Neuronal stem cell (in vitro differentiated cells): Measurements from ENCODE around the gene TUBA4B.

Source experiments
- DNase-seq: peaks from one replicate; pipeline ENCODE4 v3.0.0-alpha.2; 2013; ENCODE audit warnings: low spot score
- H2AFZ ChIP-seq: one replicate; pipeline ENCODE4 v1.6.1; 2013; ENCODE audit warnings: mild to moderate bottlenecking, low read length, inconsistent platforms
- H2AK5ac ChIP-seq: 2 replicates; pipeline ENCODE4 v1.6.1; 2013; ENCODE audit warnings: low read depth, mild to moderate bottlenecking, inconsistent platforms, low read length, moderate library complexity, mixed read lengths
- H2BK120ac ChIP-seq: 2 replicates; pipeline ENCODE4 v1.6.1; 2013; ENCODE audit warnings: low read depth, mild to moderate bottlenecking, inconsistent platforms, low read length, moderate library complexity, mixed read lengths
- H2BK12ac ChIP-seq: one replicate; pipeline ENCODE4 v1.6.1; 2013; ENCODE audit warnings: low read length, inconsistent platforms
- H2BK15ac ChIP-seq: 2 replicates; pipeline ENCODE4 v1.6.1; 2013; ENCODE audit warnings: mild to moderate bottlenecking, low read length, inconsistent platforms, mixed read lengths
- H2BK5ac ChIP-seq: one replicate; pipeline ENCODE4 v1.6.1; 2013; ENCODE audit warnings: inconsistent platforms, mild to moderate bottlenecking, low read length, moderate library complexity
- H3K14ac ChIP-seq: one replicate; pipeline ENCODE4 v1.6.1; 2013; ENCODE audit warnings: low read length, inconsistent platforms
- H3K18ac ChIP-seq: 2 replicates; pipeline ENCODE4 v1.6.1; 2013; ENCODE audit warnings: low read length, inconsistent platforms
- H3K23ac ChIP-seq: 2 replicates; pipeline ENCODE4 v1.6.1; 2013; ENCODE audit warnings: low read depth, mild to moderate bottlenecking, mixed read lengths, low read length, inconsistent platforms; ENCODE audit not compliant: poor library complexity
- H3K27ac ChIP-seq: replicated peaks from 3 replicates; pipeline ENCODE4 v1.5.1; 2013; ENCODE audit warnings: low read length, inconsistent platforms
- H3K27me3 ChIP-seq, 3 experiments: 2 replicates each; pipeline ENCODE4 v1.6.1; 2013; ENCODE audit warnings: low read length in 3 of 3, mild to moderate bottlenecking in 2 of 3, inconsistent platforms in 1 of 3, low read depth in 1 of 3, mixed read lengths in 1 of 3, moderate library complexity in 1 of 3; ENCODE audit not compliant: control insufficient read depth in 3 of 3, insufficient read depth in 3 of 3
- H3K36me3 ChIP-seq, 2 donors: replicated peaks in 1 of 2; 2 replicates each; pipeline ENCODE4 v1.6.1; 2013; ENCODE audit warnings: low read length in 2 of 2; ENCODE audit not compliant: control insufficient read depth in 2 of 2, insufficient read depth in 2 of 2
- H3K4ac ChIP-seq: 2 replicates; pipeline ENCODE4 v1.6.1; 2013; ENCODE audit warnings: inconsistent platforms, mild to moderate bottlenecking, low read length, moderate library complexity
- H3K4me1 ChIP-seq, 2 donors: 1 replicate in 1 of 2; 2 replicates in 1 of 2; pipeline ENCODE4 v1.6.1; 2013; ENCODE audit warnings: low read length in 2 of 2, low read depth in 1 of 2; ENCODE audit not compliant: control insufficient read depth in 2 of 2, insufficient read depth in 1 of 2
- H3K4me2 ChIP-seq: one replicate; pipeline ENCODE4 v1.6.1; 2013; ENCODE audit warnings: mild to moderate bottlenecking, low read length, inconsistent platforms; ENCODE audit not compliant: insufficient read depth, poor library complexity, severe bottlenecking
- H3K4me3 ChIP-seq, 2 donors: 2 replicates each; pipeline ENCODE4 v1.5.1; 2013; ENCODE audit warnings: low read length in 2 of 2, mild to moderate bottlenecking in 2 of 2, inconsistent platforms in 1 of 2, moderate library complexity in 1 of 2
- H3K79me1 ChIP-seq: one replicate; pipeline ENCODE4 v1.6.1; 2013; ENCODE audit warnings: low read depth, mild to moderate bottlenecking, inconsistent platforms, low read length, moderate library complexity
- H3K9ac ChIP-seq: one replicate; pipeline ENCODE4 v1.6.1; 2013; ENCODE audit warnings: mild to moderate bottlenecking, low read depth, low read length, inconsistent platforms; ENCODE audit not compliant: poor library complexity
- H3K9me3 ChIP-seq, 2 donors: replicated peaks in 1 of 2; 2 replicates each; pipeline versions ENCODE3 to v1.6.1; 2013; ENCODE audit warnings: low read length in 2 of 2, mild to moderate bottlenecking in 2 of 2, inconsistent platforms in 1 of 2, low read depth in 1 of 2, mixed read lengths in 1 of 2, moderate library complexity in 1 of 2; ENCODE audit not compliant: control insufficient read depth in 2 of 2, insufficient read depth in 1 of 2
- H4K8ac ChIP-seq: one replicate; pipeline ENCODE4 v1.6.1; 2013; ENCODE audit warnings: low read depth, mild to moderate bottlenecking, inconsistent platforms, low read length, moderate library complexity
- H4K91ac ChIP-seq: one replicate; pipeline ENCODE4 v1.6.1; 2013; ENCODE audit warnings: low read length, low read depth, mild to moderate bottlenecking, inconsistent platforms; ENCODE audit not compliant: poor library complexity
- WGBS, 2 donors: extraction: QIAGEN DNeasy Blood & Tissue Kit; methylation state at CpG; one replicate each; pipeline ENCODE4 v1.1.7; 2013; ENCODE audit warnings: missing lambda C conversion rate in 2 of 2, mixed read lengths in 1 of 2; ENCODE audit not compliant: insufficient read length in 2 of 2, insufficient replicate concordance in 1 of 2; ENCODE audit errors: extremely low coverage in 2 of 2; 5-methylcytosine and 5-hydroxymethylcytosine counted together

TUBA4B gene

DNA sequence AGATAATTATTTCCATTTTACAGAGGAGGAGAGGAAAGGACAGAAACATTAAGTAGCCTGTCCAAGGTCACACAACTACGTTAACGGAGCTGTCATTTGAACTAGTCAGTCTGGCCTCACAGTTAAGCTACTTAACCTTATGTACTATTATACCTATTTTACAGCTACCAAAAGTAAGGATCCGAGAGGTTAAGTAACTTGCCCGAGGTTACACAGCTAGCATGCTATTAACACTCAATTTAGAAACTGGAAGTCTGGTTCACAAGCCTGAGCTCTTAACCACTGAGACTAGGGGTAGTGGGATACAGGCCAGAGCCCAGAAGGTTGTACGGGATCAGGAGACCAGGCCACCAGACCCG, 8.3 kb upstream of the TUBA4B start:
- peak overlapping the region; percentile 96 for H3K23ac ChIP-seq
- WGBS, 2 donors: no CpG with 5 or more reads among the region's 6 CpGs
- H3K18ac ChIP-seq: no peak overlapping the region

DNA sequence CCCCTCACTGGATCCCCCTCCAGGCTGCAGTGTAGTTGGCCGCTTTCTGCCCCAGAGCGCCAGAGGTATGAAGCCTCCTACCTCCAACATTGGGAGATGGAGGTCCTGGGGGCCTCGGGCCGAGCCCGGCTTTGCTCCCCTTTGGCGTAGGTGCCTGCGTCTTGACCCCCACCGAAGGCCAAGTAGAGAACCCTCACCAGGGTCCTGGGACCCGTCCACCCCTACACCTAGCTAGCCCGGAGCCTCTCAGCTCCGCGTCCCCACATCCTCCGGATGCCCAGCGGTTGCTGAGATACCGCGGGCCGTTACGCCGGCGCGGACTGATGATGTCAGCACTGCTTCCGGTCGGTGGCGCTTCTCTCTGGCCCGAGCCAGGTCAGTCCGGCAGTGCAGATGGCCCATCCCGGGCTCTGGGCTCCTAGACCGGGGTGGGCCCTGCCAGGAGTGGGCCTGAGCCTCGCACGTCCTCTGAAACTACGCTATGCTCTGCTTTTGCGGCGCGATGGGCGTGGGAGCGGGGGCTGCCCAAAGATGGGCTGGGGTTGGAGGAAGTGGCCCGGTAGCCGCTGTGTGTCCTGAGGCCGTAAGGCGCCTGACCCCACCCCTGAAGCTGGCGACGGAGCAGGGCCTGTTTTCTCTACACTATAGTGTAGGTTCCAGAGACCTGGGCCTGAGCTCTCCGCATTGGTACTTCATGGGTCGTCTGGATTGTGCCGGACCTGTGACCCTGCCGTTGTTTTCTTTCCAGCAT, 7.7 kb upstream of the TUBA4B start, which contains the start of the genes GLB1L and STK16:
GLB1L (minus strand) TSS at position 297 of the 751 bp plus-strand sequence. CDS start 1,871 bp downstream, outside the sequence.
STK16 (plus strand) TSS at position 332 of the 751 bp plus-strand sequence. CDS start 521 bp downstream, outside the sequence.
- no peak within 1 kb of the TSS for H2BK15ac ChIP-seq
- DNase-seq: peak; percentile 94
- peak within 1 kb of the TSS; percentile 68 for H3K4ac ChIP-seq
- no peak within 1 kb of the TSS for H2BK12ac ChIP-seq
- H3K18ac ChIP-seq: peak within 1 kb of the TSS; percentile 98
- peak within 1 kb of the TSS; percentile 96 for H3K23ac ChIP-seq
- peaks cover 6 to 10% of the 10 kb centered on the region in 2 donors for H3K4me1 ChIP-seq
- H3K9me3 ChIP-seq: no peaks in the 10 kb centered on the region
- H3K4me3 ChIP-seq: peak within 1 kb of the TSS; percentile 86 to 89
- no peak within 1 kb of the TSS for H4K91ac ChIP-seq
- H2AK5ac ChIP-seq: peak within 1 kb of the TSS; percentile 28
- H3K36me3 ChIP-seq: peaks cover 10 to 24% of the 10 kb centered on the region in 2 donors
- H2BK5ac ChIP-seq: peak within 1 kb of the TSS; percentile 94
- H2BK120ac ChIP-seq: peak within 1 kb of the TSS; percentile 88
- H4K8ac ChIP-seq: peak within 1 kb of the TSS; percentile 45
- peak within 1 kb of the TSS; percentile 98 for H3K9ac ChIP-seq
- no CpG with 5 or more reads among the region's 46 CpGs for WGBS, 2 donors
- no peaks in the 10 kb centered on the region for H3K27me3 ChIP-seq
- no peak within 1 kb of the TSS for H3K27ac ChIP-seq
- peak within 1 kb of the TSS; percentile 99 for H3K4me2 ChIP-seq
- no peaks in the 10 kb centered on the region for H3K79me1 ChIP-seq
- H2AFZ ChIP-seq: peak within 1 kb of the TSS; percentile 92
- peak within 1 kb of the TSS; percentile 95 for H3K14ac ChIP-seq

More for the DNA sequence above, 8.3 kb upstream of the TUBA4B start:
- Histone ChIP-seq H3K4me1 (peaks cover 6 to 10% of the 10 kb centered on the region in 2 donors), H2AFZ (peak overlapping the region; percentile 92), H3K9me3 (no peaks in the 10 kb centered on the region), H3K4me2 (peak overlapping the region; percentile 99), H2AK5ac (no peak overlapping the region), H3K4ac (no peak overlapping the region), H4K8ac (no peak overlapping the region), H3K9ac (no peak overlapping the region), H2BK12ac (no peak overlapping the region), H3K27me3 (no peaks in the 10 kb centered on the region), H2BK120ac (no peak overlapping the region), H3K79me1 (no peaks in the 10 kb centered on the region), H3K36me3 (peaks cover 13 to 27% of the 10 kb centered on the region in 2 donors), H3K4me3 (peak overlapping the region; percentile 86 to 89), H2BK5ac (no peak overlapping the region), H4K91ac (no peak overlapping the region), H2BK15ac (no peak overlapping the region), H3K14ac (no peak overlapping the region), H3K27ac (no peak overlapping the region)
- DNase-seq: no peak

DNA sequence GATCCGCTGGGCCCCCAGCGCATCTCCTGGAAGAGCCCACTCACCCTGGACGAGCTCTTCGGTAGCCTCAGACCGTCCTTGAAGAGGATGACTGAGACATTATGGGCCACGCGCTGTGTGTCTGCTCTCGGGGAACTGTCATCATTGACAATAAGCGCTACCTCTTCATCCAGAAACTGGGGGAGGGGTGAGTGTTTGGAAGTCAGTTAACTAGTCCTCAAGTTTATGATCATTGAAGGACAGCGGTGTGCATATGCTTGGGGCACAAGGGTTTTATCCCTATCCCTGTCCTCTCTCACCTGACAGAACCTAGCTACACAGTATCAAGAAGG, 7.2 kb upstream of the TUBA4B start:
- Histone ChIP-seq H3K36me3 (peaks cover 10 to 24% of the 10 kb centered on the region in 2 donors), H3K4ac (no peak overlapping the region), H2BK5ac (peak overlapping the region; percentile 94), H4K91ac (no peak overlapping the region), H3K18ac (no peak overlapping the region), H2AFZ (peak overlapping the region; percentile 92), H4K8ac (no peak overlapping the region), H2BK15ac (no peak overlapping the region), H3K4me2 (peak overlapping the region; percentile 99), H2BK120ac (peak overlapping the region; percentile 88), H3K14ac (no peak overlapping the region), H3K4me1 (peaks cover 6 to 10% of the 10 kb centered on the region in 2 donors), H3K9me3 (no peaks in the 10 kb centered on the region), H3K4me3 (peak overlapping the region; percentile 86 to 89), H3K23ac (peak overlapping the region; percentile 96), H3K27me3 (peaks cover 0 to 3% (median 0%) of the 10 kb centered on the region in 3 experiments), H3K27ac (no peak overlapping the region), H2AK5ac (peak overlapping the region; percentile 28), H2BK12ac (no peak overlapping the region), H3K9ac (peak overlapping the region; percentile 98), H3K79me1 (no peaks in the 10 kb centered on the region)
- DNase-seq: no peak
- no CpG with 5 or more reads among the region's 10 CpGs for WGBS, 2 donors

- Histone ChIP-seq H4K8ac (no peak overlapping the region), H3K18ac (no peak overlapping the region), H3K4me1 (peaks cover 6 to 10% of the 10 kb centered on the region in 2 donors), H3K9ac (peak overlapping the region; percentile 1), H2BK120ac (no peak overlapping the region), H3K79me1 (no peaks in the 10 kb centered on the region), H4K91ac (no peak overlapping the region), H3K4me2 (no peak overlapping the region), H2AK5ac (no peak overlapping the region), H2BK12ac (no peak overlapping the region), H2BK5ac (no peak overlapping the region), H3K4ac (no peak overlapping the region), H2AFZ (no peak overlapping the region), H3K9me3 (no peaks in the 10 kb centered on the region), H2BK15ac (no peak overlapping the region), H3K27me3 (peaks cover 0 to 6% (median 5%) of the 10 kb centered on the region in 3 experiments), H3K23ac (no peak overlapping the region), H3K4me3 (peak overlapping the region; percentile 35 to 86), H3K14ac (no peak overlapping the region), H3K36me3 (peaks cover 10 to 24% of the 10 kb centered on the region in 2 donors), H3K27ac (no peak overlapping the region)
- no peak for DNase-seq
- WGBS, 2 donors: no CpG with 5 or more reads among the region's 10 CpGs
These were observed 6.5 kb upstream of the TUBA4B start for GRCh38 chr2:219246559-219246958.
